Nephron progenitor cell (in vitro differentiated cells): ENCODE measurements around the gene KTN1.

Experiments used
- DNase-seq: peaks from one replicate; pipeline ENCODE4 v3.0.0; 2021
- H3K27ac Mint-ChIP-seq: 2 replicates; pipeline ENCODE4 v1.8.0; 2021; ENCODE audit warnings: mild to moderate bottlenecking, moderate library complexity, mixed read lengths
- H3K27me3 Mint-ChIP-seq: 2 replicates; pipeline ENCODE4 v1.8.0; 2021; ENCODE audit warnings: mild to moderate bottlenecking, low read depth, mixed read lengths; ENCODE audit not compliant: poor library complexity
- H3K36me3 Mint-ChIP-seq: 2 replicates; pipeline ENCODE4 v1.8.0; 2021; ENCODE audit warnings: low read depth, mixed read lengths
- H3K4me1 Mint-ChIP-seq: 2 replicates; pipeline ENCODE4 v1.8.0; 2021; ENCODE audit warnings: mixed read lengths
- H3K4me3 Mint-ChIP-seq: 2 replicates; pipeline ENCODE4 v1.8.0; 2021; ENCODE audit warnings: mild to moderate bottlenecking, moderate library complexity, mixed read lengths
- H3K9me3 Mint-ChIP-seq: 2 replicates; pipeline ENCODE4 v1.8.0; 2021; ENCODE audit warnings: mild to moderate bottlenecking, moderate library complexity, mixed read lengths
- CTCF ChIP-seq: fragments of 200-600 bp; sonication (generic); IDR thresholded peaks from 2 replicates; pipeline ENCODE4 v1.5.0; 2021; ENCODE audit warnings: antibody characterized with exemption

Gene KTN1

GRCh38 chr14:55568618-55569017 lies 11.4 kb upstream of the KTN1 start:
- Mint-ChIP-seq H3K4me3 (no peak overlapping the region), H3K4me1 (peaks cover 24% of the 10 kb centered on the region), H3K27me3 (peaks cover 6% of the 10 kb centered on the region), H3K27ac (peak overlapping the region; percentile 57), H3K9me3 (no peaks in the 10 kb centered on the region), H3K36me3 (peaks cover 15% of the 10 kb centered on the region)
- TF ChIP-seq CTCF = no peak
- no peak for DNase-seq

GRCh38 chr14:55571125-55571889 lies 8.7 kb upstream of the KTN1 start:
- H3K27me3 Mint-ChIP-seq = peaks cover 6% of the 10 kb centered on the region
- no peaks in the 10 kb centered on the region for H3K9me3 Mint-ChIP-seq
- H3K27ac Mint-ChIP-seq = no peak overlapping the region
- no peak for TF ChIP-seq CTCF
- no peak overlapping the region for H3K4me3 Mint-ChIP-seq
- DNase-seq = no peak
- H3K4me1 Mint-ChIP-seq = peaks cover 24% of the 10 kb centered on the region
- H3K36me3 Mint-ChIP-seq = peaks cover 15% of the 10 kb centered on the region

GRCh38 chr14:55572578-55572977 lies 7.4 kb upstream of the KTN1 start:
- H3K9me3 Mint-ChIP-seq = no peaks in the 10 kb centered on the region
- DNase-seq = no peak
- H3K27ac Mint-ChIP-seq = no peak overlapping the region
- peaks cover 24% of the 10 kb centered on the region for H3K4me1 Mint-ChIP-seq
- peaks cover 19% of the 10 kb centered on the region for H3K36me3 Mint-ChIP-seq
- no peak overlapping the region for H3K4me3 Mint-ChIP-seq
- H3K27me3 Mint-ChIP-seq = peaks cover 6% of the 10 kb centered on the region
- TF ChIP-seq CTCF = no peak

- Mint-ChIP-seq H3K27me3 (peaks cover 7% of the 10 kb centered on the region), H3K9me3 (no peaks in the 10 kb centered on the region), H3K36me3 (peaks cover 15% of the 10 kb centered on the region), H3K4me1 (peaks cover 26% of the 10 kb centered on the region), H3K27ac (no peak overlapping the region), H3K4me3 (no peak overlapping the region)
- no peak for DNase-seq
- TF ChIP-seq CTCF = no peak
Measured at GRCh38 chr14:55574988-55575387, 5.0 kb upstream of the KTN1 start.

GRCh38 chr14:55577229-55577628 lies 2.8 kb upstream of the KTN1 start:
- peaks cover 29% of the 10 kb centered on the region for H3K4me1 Mint-ChIP-seq
- no peak overlapping the region for H3K27ac Mint-ChIP-seq
- TF ChIP-seq CTCF = no peak
- no peak for DNase-seq
- peaks cover 7% of the 10 kb centered on the region for H3K27me3 Mint-ChIP-seq
- H3K36me3 Mint-ChIP-seq = peaks cover 14% of the 10 kb centered on the region
- no peaks in the 10 kb centered on the region for H3K9me3 Mint-ChIP-seq
- no peak overlapping the region for H3K4me3 Mint-ChIP-seq

GRCh38 chr14:55578511-55578910 lies 1.5 kb upstream of the KTN1 start:
- H3K27me3 Mint-ChIP-seq = peaks cover 4% of the 10 kb centered on the region
- H3K36me3 Mint-ChIP-seq = peaks cover 5% of the 10 kb centered on the region
- no peak for TF ChIP-seq CTCF
- no peak for DNase-seq
- H3K27ac Mint-ChIP-seq = no peak overlapping the region
- peak overlapping the region; percentile 97 for H3K4me3 Mint-ChIP-seq
- peaks cover 25% of the 10 kb centered on the region for H3K4me1 Mint-ChIP-seq
- H3K9me3 Mint-ChIP-seq = no peaks in the 10 kb centered on the region
